GM18505 (cell line): ENCODE measurements around the gene AKTIP.
"Not testable (repeated sequence)": the region's sequence is repeated elsewhere in the genome, so short reads cannot be mapped to it uniquely, and the experiment has no call there.

Experiments
- ATAC-seq: cut with Tn5 transposase; IDR thresholded peaks from one replicate; pipeline ENCODE4 v1.9.1; 2021; ENCODE audit not compliant: unreplicated experiment
- POLR2A ChIP-seq: IDR thresholded peaks from 4 replicates; pipeline ENCODE4 v1.6.1; 2011; ENCODE audit warnings: borderline replicate concordance; ENCODE audit not compliant: insufficient read depth, insufficient read length; ENCODE audit errors: extremely low read depth

Gene AKTIP

GRCh38 chr16:53528797-53529196 is 25.8 kb upstream of the AKTIP start:
- no peak for ATAC-seq
- no peak for TF ChIP-seq POLR2A

- ATAC-seq: no peak
- TF ChIP-seq POLR2A: no peak
Observed at GRCh38 chr16:53523971-53524548, 21.1 kb upstream of the AKTIP start.

DNA sequence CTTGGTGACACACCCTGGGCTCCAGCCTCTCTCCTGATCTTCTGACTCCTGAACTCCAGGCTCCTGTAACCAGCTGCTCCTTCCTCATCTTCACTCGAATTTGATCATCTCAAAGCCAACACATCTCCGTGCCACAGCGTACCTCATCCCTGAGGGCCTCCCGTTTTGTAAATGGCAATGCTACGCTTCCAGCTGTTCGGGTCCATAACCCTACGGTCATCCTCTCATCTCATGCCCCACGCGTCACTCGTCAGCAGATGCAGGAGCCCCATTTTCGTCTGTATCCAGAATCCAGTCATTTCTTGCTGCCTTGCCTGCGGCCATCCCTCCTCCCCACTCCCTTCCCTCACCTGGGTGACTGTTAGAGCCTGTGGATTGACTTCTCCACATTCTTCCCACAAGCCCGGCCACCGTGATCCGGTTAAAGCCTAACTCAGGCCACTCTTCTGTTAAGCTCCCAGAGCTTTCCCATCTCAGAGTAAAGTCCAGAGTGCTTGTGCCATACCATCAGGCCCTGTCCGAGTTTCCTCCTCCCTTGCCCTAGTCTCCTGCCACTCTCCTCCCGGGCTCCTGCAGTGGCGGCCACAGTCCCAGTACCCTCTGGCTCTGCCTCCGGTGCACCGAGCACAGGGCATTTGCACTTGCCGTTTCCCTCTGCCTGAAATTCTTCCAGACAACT is 20.3 kb upstream of the AKTIP start:
- no peak for TF ChIP-seq POLR2A
- no peak for ATAC-seq

DNA sequence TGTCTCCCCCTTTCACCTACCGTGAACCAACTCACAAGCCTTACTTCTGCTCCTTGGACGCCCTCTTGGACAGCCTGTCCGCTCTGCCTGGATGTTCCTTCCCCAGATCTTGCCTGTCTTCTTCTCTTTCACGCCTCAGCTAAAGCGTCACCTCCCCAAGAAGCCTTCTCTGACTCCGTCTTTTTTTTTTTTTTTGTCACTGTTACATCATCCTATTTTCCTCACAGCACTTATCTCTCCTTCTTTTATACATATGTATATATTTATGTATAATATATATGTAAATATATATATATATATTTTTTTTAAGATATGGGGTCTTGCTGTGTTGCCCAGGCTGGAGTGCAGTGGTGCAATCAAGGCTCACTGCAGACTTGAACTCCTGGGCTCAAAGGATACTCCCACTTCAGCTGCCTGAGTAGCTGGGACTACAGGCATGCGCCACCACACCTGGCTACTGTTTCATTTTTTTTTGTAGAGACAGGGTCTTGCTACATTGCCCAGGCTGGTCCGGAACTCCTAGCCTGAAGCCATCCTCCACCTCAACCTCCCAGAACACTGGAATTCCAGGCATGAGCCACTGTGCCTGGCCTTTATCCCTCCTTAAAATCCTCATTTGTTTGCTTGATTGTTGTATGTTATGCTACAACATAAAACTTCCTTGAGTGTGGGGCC is 16.5 kb upstream of the AKTIP start:
- TF ChIP-seq POLR2A: no peak
- no peak for ATAC-seq

DNA sequence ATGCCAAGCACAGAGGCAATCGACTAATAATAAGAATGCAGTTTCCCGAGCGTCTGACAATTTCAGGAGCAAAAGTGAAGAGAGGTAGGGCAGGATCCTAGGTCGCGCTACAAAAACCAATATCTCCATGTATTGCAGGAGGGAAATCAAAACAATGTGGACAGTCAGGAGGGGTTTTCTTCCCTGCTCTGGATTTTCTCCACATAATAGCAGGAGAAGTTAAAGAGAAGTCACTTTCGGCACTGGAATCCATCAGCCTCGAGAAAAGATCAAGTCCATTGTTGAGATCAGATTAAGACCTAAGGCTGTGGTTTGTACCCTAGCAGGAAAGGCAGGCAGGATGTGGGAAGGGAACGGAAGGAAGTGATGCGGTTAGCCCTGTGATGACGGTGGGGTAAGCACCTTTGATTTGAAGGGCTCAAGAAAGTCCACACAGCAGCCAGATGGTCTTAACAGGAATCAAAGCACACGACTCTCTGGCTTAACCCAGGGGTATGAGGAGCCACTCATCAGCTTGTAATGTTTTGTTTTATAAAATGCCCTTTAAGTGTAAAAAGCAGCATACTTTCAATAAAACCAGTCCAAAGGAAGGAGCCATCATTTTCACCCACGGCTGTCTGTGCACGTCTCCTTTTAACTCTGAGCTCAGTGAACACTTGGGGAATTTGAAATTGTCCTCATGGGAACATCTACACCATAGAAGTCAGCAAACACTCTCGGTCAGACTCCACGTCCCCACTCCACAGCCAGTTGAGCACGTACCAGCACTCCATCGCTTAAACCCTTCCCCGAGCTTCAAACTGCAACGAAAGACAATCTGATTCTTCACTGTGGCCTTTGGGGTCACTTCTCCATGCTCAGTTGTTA is 15.8 kb upstream of the AKTIP start:
- peak; percentile 63 for TF ChIP-seq POLR2A
- peak; percentile 99 for ATAC-seq

DNA sequence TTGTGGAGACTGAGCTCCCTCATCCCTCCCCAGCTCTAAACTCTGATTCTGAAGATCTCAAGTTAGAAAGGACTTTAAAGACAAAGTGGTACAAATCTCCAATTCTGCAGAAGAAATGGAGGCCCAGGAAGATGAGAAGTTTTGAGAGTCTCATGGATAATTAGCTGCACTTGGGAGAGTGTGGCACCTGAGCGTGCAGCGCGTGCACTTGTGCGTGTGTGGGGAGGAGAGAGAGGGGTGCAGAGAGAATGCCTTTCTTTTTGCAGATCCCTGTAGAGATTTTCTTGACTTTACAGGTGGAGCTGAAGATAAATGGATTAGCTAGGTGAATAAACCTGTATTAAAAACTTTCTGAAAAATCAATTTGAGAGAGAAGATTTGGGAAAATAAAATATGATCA is 14.8 kb upstream of the AKTIP start:
- ATAC-seq: no peak

GRCh38 chr16:53515811-53516210 is 12.8 kb upstream of the AKTIP start:
- no peak for ATAC-seq

More for the DNA sequence above, 14.8 kb upstream of the AKTIP start:
- TF ChIP-seq POLR2A: no peak

DNA sequence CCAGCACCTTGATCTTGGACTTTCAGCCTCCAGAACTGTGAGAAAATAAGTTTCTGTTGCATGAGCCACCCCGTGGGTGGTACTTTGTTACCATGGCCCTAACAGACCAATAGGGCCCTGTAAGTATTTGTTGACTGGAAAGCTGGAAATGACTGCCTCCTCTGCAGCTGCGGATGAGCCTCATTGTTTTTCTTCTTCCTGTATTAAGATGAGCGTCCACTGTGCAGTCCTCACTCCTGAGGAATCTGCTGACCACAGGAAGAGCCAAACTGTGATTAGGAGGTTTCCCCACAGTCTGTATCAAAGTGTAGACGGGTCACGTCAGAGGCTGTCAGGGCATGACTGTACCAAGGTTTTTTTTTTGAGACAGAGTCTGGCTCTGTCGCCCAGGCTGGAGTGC is 12.2 kb upstream of the AKTIP start:
- no peak for ATAC-seq
- no peak for TF ChIP-seq POLR2A

More at GRCh38 chr16:53515811-53516210, 12.8 kb upstream of the AKTIP start:
- TF ChIP-seq POLR2A: no peak

DNA sequence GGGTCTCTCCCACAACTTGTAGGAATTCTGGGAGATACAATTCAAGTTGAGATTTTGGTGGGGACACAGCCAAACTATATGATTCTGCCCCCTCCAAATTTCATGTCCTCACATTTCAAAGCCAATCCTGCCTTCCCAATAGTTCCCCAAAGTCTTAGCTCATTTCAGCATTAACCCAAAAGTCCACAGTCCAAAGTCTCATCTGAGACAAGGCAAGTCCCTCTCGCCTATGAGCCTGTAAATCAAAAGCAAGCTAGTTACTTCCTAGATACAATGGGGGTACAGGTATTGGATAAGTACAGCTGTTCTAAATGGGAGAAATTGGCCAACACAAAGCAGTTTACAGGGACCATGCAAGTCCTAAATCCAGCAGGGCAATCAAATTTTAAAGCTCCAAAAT is 9.8 kb upstream of the AKTIP start:
- ATAC-seq: not testable (repeated sequence)

- ATAC-seq: no peak
- TF ChIP-seq POLR2A: no peak
Observed at GRCh38 chr16:53511403-53512280, 8.6 kb upstream of the AKTIP start.

- ATAC-seq: no peak
- no peak for TF ChIP-seq POLR2A
Observed at GRCh38 chr16:53511084-53511402, 8.0 kb upstream of the AKTIP start.

DNA sequence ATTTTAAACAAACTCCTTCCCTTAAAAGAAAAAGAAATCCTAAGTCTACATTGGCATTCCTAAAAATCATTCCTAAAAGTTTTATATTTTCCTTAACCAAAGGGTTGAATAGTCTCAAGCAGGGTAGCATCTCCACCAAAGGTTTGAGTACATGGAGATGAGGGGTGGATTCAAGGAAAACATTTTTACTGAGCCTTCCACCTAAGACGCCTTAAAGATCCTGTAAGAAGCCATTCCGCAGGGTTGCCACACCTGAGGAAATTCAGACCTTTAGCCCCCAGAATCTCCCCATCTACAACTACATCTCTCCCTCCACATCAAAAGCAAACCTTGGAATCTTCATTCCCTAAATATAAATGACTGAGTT is 7.7 kb upstream of the AKTIP start:
- TF ChIP-seq POLR2A: no peak
- ATAC-seq: no peak

DNA sequence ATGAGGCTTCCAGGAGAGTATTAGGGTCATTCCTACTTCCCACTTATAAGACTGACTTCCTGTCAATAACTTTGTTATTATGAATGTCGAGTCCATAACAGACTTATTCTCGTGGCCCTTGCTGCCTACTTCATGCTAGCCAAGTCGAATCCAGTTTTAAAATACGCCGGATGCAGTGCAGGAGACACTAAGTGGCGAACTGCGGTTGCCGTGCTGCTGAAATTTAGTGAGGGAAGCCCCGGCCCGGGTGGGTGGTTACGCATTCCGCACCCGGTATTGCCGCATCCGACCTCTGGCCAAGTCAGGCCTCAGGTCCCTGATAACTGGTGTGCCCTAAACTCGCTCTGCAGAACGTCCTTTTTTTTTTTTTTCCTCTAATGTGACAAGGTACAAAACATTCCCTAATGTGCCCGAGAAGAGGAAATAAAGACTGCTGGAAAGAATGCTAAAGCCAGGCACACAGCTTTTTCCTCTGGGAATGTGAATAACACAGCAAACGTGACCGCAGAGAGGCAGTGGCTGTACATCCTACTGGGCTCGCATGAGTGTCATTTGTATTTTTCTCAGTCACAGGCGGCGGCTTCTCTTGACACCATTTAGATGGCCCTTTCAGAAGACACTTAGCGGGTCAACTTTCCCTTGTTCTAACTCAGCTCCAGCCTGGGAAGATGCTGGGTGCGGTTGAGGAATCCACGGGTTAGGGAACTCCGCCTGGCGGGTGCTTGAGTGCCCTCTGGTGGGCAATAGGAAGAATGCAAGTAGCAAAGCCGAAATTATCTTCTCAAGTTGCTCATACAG is 7.1 kb upstream of the AKTIP start:
- TF ChIP-seq POLR2A: no peak
- peak; percentile 56 for ATAC-seq
